GM19452 (cell line): ENCODE results near the gene SEC31A.
"Not testable (repeated sequence)": the region's sequence is repeated elsewhere in the genome, so short reads cannot be mapped to it uniquely, and the experiment has no call there.

ENCODE experiments used
- ATAC-seq: cut with Tn5 transposase; IDR thresholded peaks from one replicate; pipeline ENCODE4 v1.9.1; 2021; ENCODE audit not compliant: unreplicated experiment

SEC31A gene

GRCh38 chr4:82839624-82840023, 51.3 kb downstream of the SEC31A start:
- ATAC-seq, result no peak

GRCh38 chr4:82833696-82834313, 57.1 kb downstream of the SEC31A start:
- no peak for ATAC-seq

GRCh38 chr4:82833060-82833459, 57.9 kb downstream of the SEC31A start:
- ATAC-seq, result not testable (repeated sequence)

GRCh38 chr4:82825425-82825824, 65.5 kb downstream of the SEC31A start:
- no peak for ATAC-seq

- no peak for ATAC-seq
Observed at GRCh38 chr4:82823062-82823461, 67.9 kb downstream of the SEC31A start.

- no peak for ATAC-seq
Observed at GRCh38 chr4:82820689-82821088, 70.3 kb downstream of the SEC31A start.

- ATAC-seq, result peak; percentile 88
Observed at GRCh38 chr4:82818664-82819662, 72.0 kb downstream of the SEC31A start.

- not testable (repeated sequence) for ATAC-seq
Observed at GRCh38 chr4:82816874-82817273, 74.1 kb downstream of the SEC31A start.

- ATAC-seq, result no peak
Observed at GRCh38 chr4:82814034-82814433, 76.9 kb downstream of the SEC31A start.

GRCh38 chr4:82811838-82812341, 79.1 kb downstream of the SEC31A start:
- no peak for ATAC-seq

GRCh38 chr4:82811392-82811791, 79.6 kb downstream of the SEC31A start:
- ATAC-seq, result no peak

GRCh38 chr4:82810176-82810575, 80.8 kb downstream of the SEC31A start:
- no peak for ATAC-seq

- no peak for ATAC-seq
Observed at GRCh38 chr4:82809619-82810018, 81.3 kb downstream of the SEC31A start.

- no peak for ATAC-seq
Observed at GRCh38 chr4:82803746-82804145, 87.2 kb downstream of the SEC31A start.

GRCh38 chr4:82802911-82803310, 88.0 kb downstream of the SEC31A start:
- ATAC-seq, result no peak

- ATAC-seq, result no peak
Observed at GRCh38 chr4:82801910-82802521, 88.9 kb downstream of the SEC31A start.

- no peak for ATAC-seq
Observed at GRCh38 chr4:82799006-82799881, 91.7 kb downstream of the SEC31A start.

GRCh38 chr4:82798168-82799005, 92.6 kb downstream of the SEC31A start, which contains the start of gene SCD5:
Gene SCD5 (minus strand): TSS chr4:82798796. CDS start chr4:82798537, 259 bp downstream.
- ATAC-seq, result peak; percentile 83

GRCh38 chr4:82797405-82798111, 93.4 kb downstream of the SEC31A start:
- no peak for ATAC-seq
